ENCODE results near the gene TSTD2. TPM values are rescaled to one million over a fixed set of nuclear protein-coding genes. Genes with fewer than 3 reads are reported as not detected.

Gene TSTD2
- total RNA-seq, 2 experiments from 2014 or later = 23.8 to 26.0 TPM

GRCh38 chr9:97660847-97661246 is 27.7 kb upstream of the TSTD2 start:
- Mint-ChIP-seq H3K36me3 (ENCODE audit: low read depth) (peaks cover 96% of the 10 kb centered on the region), H3K9me3 (no peaks in the 10 kb centered on the region), H3K27ac (peak overlapping the region; percentile 28), H3K4me1 (ENCODE audit: low read depth) (peaks cover 16% of the 10 kb centered on the region), H3K27me3 (no peaks in the 10 kb centered on the region), H3K4me3 (no peak overlapping the region)
- Histone ChIP-seq H3K4me3 (ENCODE audit: low read length) (no peak overlapping the region), H3K36me3 (ENCODE audit: insufficient read depth, low read length) (peaks cover 92% of the 10 kb centered on the region), H3K4me1 (ENCODE audit: insufficient read depth, low read length) (no peaks in the 10 kb centered on the region), H3K27ac (ENCODE audit: low read depth in 1 of 2, low read length in 2 of 2) (no peak overlapping the region), H3K9me3 (ENCODE audit: control insufficient read depth in 1 of 2, insufficient read depth in 1 of 2, low read length in 2 of 2) (no peaks in the 10 kb centered on the region), H3K27me3 (ENCODE audit: control insufficient read depth in 1 of 2, insufficient read depth in 2 of 2, low read length in 2 of 2) (no peaks in the 10 kb centered on the region)
- POLR2A ChIA-PET = no interaction called here
- no peak for DNase-seq
- no peak for TF ChIP-seq CTCF (IDR thresholded peaks at IDR 0.05)
- CTCF ChIA-PET = interaction anchor here (0.6 kb wide), 1 partner anchor 199 kb away, joined by 3 read pairs; no protein-coding TSS in a partner anchor
- intact Hi-C loops (cut with DNase I, micrococcal nuclease) = no loop called here
- no peak for ATAC-seq (ENCODE audit: poor library complexity)

- Histone ChIP-seq H3K27ac (ENCODE audit: low read depth in 1 of 2, low read length in 2 of 2) (no peak overlapping the region), H3K9me3 (ENCODE audit: control insufficient read depth in 1 of 2, insufficient read depth in 1 of 2, low read length in 2 of 2) (no peaks in the 10 kb centered on the region), H3K4me1 (ENCODE audit: insufficient read depth, low read length) (no peaks in the 10 kb centered on the region), H3K36me3 (ENCODE audit: insufficient read depth, low read length) (peaks cover 93% of the 10 kb centered on the region), H3K4me3 (ENCODE audit: low read length) (no peak overlapping the region), H3K27me3 (ENCODE audit: control insufficient read depth in 1 of 2, insufficient read depth in 2 of 2, low read length in 2 of 2) (no peaks in the 10 kb centered on the region)
- peak overlapping the region; percentile 40 for H3K27ac Mint-ChIP-seq
- ATAC-seq (ENCODE audit: poor library complexity) (no peak), DNase-seq (peak in 2 of 14 experiments; percentile 11 to 16)
- no peak overlapping the region for H3K4me3 Mint-ChIP-seq
- H3K4me1 Mint-ChIP-seq (ENCODE audit: low read depth) = peaks cover 16% of the 10 kb centered on the region
- ChIA-PET CTCF (no interaction called here), POLR2A (interaction anchor here (0.9 kb wide), 2 partner anchors 20 to 596 kb away, joined by 3 read pairs; no protein-coding TSS in a partner anchor)
- TF ChIP-seq CTCF (IDR thresholded peaks at IDR 0.05) = no peak
- H3K36me3 Mint-ChIP-seq (ENCODE audit: low read depth) = peaks cover 96% of the 10 kb centered on the region
- intact Hi-C loops (cut with DNase I, micrococcal nuclease) = no loop called here
- no peaks in the 10 kb centered on the region for H3K9me3 Mint-ChIP-seq
- no peaks in the 10 kb centered on the region for H3K27me3 Mint-ChIP-seq
Measured at GRCh38 chr9:97660340-97660739, 27.2 kb upstream of the TSTD2 start.

GRCh38 chr9:97659771-97660170 is 26.6 kb upstream of the TSTD2 start:
- H3K27me3 ChIP-seq (ENCODE audit: control insufficient read depth in 1 of 2, insufficient read depth in 2 of 2, low read length in 2 of 2) = no peaks in the 10 kb centered on the region
- POLR2A ChIA-PET = interaction anchor here (0.9 kb wide), 3 partner anchors 21 to 596 kb away, joined by 3 to 4 read pairs (median 3); partner anchors contain the start of genes NCBP1 and TSTD2
- peaks cover 96% of the 10 kb centered on the region for H3K36me3 Mint-ChIP-seq (ENCODE audit: low read depth)
- no peaks in the 10 kb centered on the region for H3K9me3 Mint-ChIP-seq
- H3K9me3 ChIP-seq (ENCODE audit: control insufficient read depth in 1 of 2, insufficient read depth in 1 of 2, low read length in 2 of 2) = no peaks in the 10 kb centered on the region
- H3K27me3 Mint-ChIP-seq = no peaks in the 10 kb centered on the region
- H3K4me1 Mint-ChIP-seq (ENCODE audit: low read depth) = peaks cover 16% of the 10 kb centered on the region
- CTCF ChIA-PET = no interaction called here
- no peak overlapping the region for H3K27ac ChIP-seq (ENCODE audit: low read depth in 1 of 2, low read length in 2 of 2)
- H3K4me1 ChIP-seq (ENCODE audit: insufficient read depth, low read length) = no peaks in the 10 kb centered on the region
- H3K4me3 ChIP-seq (ENCODE audit: low read length) = no peak overlapping the region
- peaks cover 93% of the 10 kb centered on the region for H3K36me3 ChIP-seq (ENCODE audit: insufficient read depth, low read length)
- intact Hi-C loops (cut with DNase I, micrococcal nuclease) = loop anchor here in 1 of 2 experiments (5.0 kb wide), 1 partner anchor 33 kb away; no protein-coding TSS in a partner anchor
- H3K27ac Mint-ChIP-seq = peak overlapping the region; percentile 40
- TF ChIP-seq CTCF (IDR thresholded peaks at IDR 0.05) = no peak
- no peak overlapping the region for H3K4me3 Mint-ChIP-seq
- no peak for DNase-seq
- ATAC-seq (ENCODE audit: poor library complexity) = no peak

Measured in CD4-positive, alpha-beta T cell (primary cell).